Neuronal stem cell (in vitro differentiated cells): ENCODE data around the gene AP1S3.

ENCODE experiments used
- DNase-seq: peaks from one replicate; pipeline ENCODE4 v3.0.0-alpha.2; 2013; ENCODE audit warnings: low spot score
- H2AFZ ChIP-seq: one replicate; pipeline ENCODE4 v1.6.1; 2013; ENCODE audit warnings: mild to moderate bottlenecking, low read length, inconsistent platforms
- H2AK5ac ChIP-seq: 2 replicates; pipeline ENCODE4 v1.6.1; 2013; ENCODE audit warnings: low read depth, mild to moderate bottlenecking, inconsistent platforms, low read length, moderate library complexity, mixed read lengths
- H2BK120ac ChIP-seq: 2 replicates; pipeline ENCODE4 v1.6.1; 2013; ENCODE audit warnings: low read depth, mild to moderate bottlenecking, inconsistent platforms, low read length, moderate library complexity, mixed read lengths
- H2BK12ac ChIP-seq: one replicate; pipeline ENCODE4 v1.6.1; 2013; ENCODE audit warnings: low read length, inconsistent platforms
- H2BK15ac ChIP-seq: 2 replicates; pipeline ENCODE4 v1.6.1; 2013; ENCODE audit warnings: mild to moderate bottlenecking, low read length, inconsistent platforms, mixed read lengths
- H2BK5ac ChIP-seq: one replicate; pipeline ENCODE4 v1.6.1; 2013; ENCODE audit warnings: inconsistent platforms, mild to moderate bottlenecking, low read length, moderate library complexity
- H3K14ac ChIP-seq: one replicate; pipeline ENCODE4 v1.6.1; 2013; ENCODE audit warnings: low read length, inconsistent platforms
- H3K18ac ChIP-seq: 2 replicates; pipeline ENCODE4 v1.6.1; 2013; ENCODE audit warnings: low read length, inconsistent platforms
- H3K23ac ChIP-seq: 2 replicates; pipeline ENCODE4 v1.6.1; 2013; ENCODE audit warnings: low read depth, mild to moderate bottlenecking, mixed read lengths, low read length, inconsistent platforms; ENCODE audit not compliant: poor library complexity
- H3K27ac ChIP-seq: replicated peaks from 3 replicates; pipeline ENCODE4 v1.5.1; 2013; ENCODE audit warnings: low read length, inconsistent platforms
- H3K27me3 ChIP-seq, 3 experiments: 2 replicates each; pipeline ENCODE4 v1.6.1; 2013; ENCODE audit warnings: low read length in 3 of 3, mild to moderate bottlenecking in 2 of 3, inconsistent platforms in 1 of 3, low read depth in 1 of 3, mixed read lengths in 1 of 3, moderate library complexity in 1 of 3; ENCODE audit not compliant: control insufficient read depth in 3 of 3, insufficient read depth in 3 of 3
- H3K36me3 ChIP-seq, 2 donors: replicated peaks in 1 of 2; 2 replicates each; pipeline ENCODE4 v1.6.1; 2013; ENCODE audit warnings: low read length in 2 of 2; ENCODE audit not compliant: control insufficient read depth in 2 of 2, insufficient read depth in 2 of 2
- H3K4ac ChIP-seq: 2 replicates; pipeline ENCODE4 v1.6.1; 2013; ENCODE audit warnings: inconsistent platforms, mild to moderate bottlenecking, low read length, moderate library complexity
- H3K4me1 ChIP-seq, 2 donors: 1 replicate in 1 of 2; 2 replicates in 1 of 2; pipeline ENCODE4 v1.6.1; 2013; ENCODE audit warnings: low read length in 2 of 2, low read depth in 1 of 2; ENCODE audit not compliant: control insufficient read depth in 2 of 2, insufficient read depth in 1 of 2
- H3K4me2 ChIP-seq: one replicate; pipeline ENCODE4 v1.6.1; 2013; ENCODE audit warnings: mild to moderate bottlenecking, low read length, inconsistent platforms; ENCODE audit not compliant: insufficient read depth, poor library complexity, severe bottlenecking
- H3K4me3 ChIP-seq, 2 donors: 2 replicates each; pipeline ENCODE4 v1.5.1; 2013; ENCODE audit warnings: low read length in 2 of 2, mild to moderate bottlenecking in 2 of 2, inconsistent platforms in 1 of 2, moderate library complexity in 1 of 2
- H3K79me1 ChIP-seq: one replicate; pipeline ENCODE4 v1.6.1; 2013; ENCODE audit warnings: low read depth, mild to moderate bottlenecking, inconsistent platforms, low read length, moderate library complexity
- H3K9ac ChIP-seq: one replicate; pipeline ENCODE4 v1.6.1; 2013; ENCODE audit warnings: mild to moderate bottlenecking, low read depth, low read length, inconsistent platforms; ENCODE audit not compliant: poor library complexity
- H3K9me3 ChIP-seq, 2 donors: replicated peaks in 1 of 2; 2 replicates each; pipeline versions ENCODE3 to v1.6.1; 2013; ENCODE audit warnings: low read length in 2 of 2, mild to moderate bottlenecking in 2 of 2, inconsistent platforms in 1 of 2, low read depth in 1 of 2, mixed read lengths in 1 of 2, moderate library complexity in 1 of 2; ENCODE audit not compliant: control insufficient read depth in 2 of 2, insufficient read depth in 1 of 2
- H4K8ac ChIP-seq: one replicate; pipeline ENCODE4 v1.6.1; 2013; ENCODE audit warnings: low read depth, mild to moderate bottlenecking, inconsistent platforms, low read length, moderate library complexity
- H4K91ac ChIP-seq: one replicate; pipeline ENCODE4 v1.6.1; 2013; ENCODE audit warnings: low read length, low read depth, mild to moderate bottlenecking, inconsistent platforms; ENCODE audit not compliant: poor library complexity
- WGBS, 2 donors: extraction: QIAGEN DNeasy Blood & Tissue Kit; methylation state at CpG; one replicate each; pipeline ENCODE4 v1.1.7; 2013; ENCODE audit warnings: missing lambda C conversion rate in 2 of 2, mixed read lengths in 1 of 2; ENCODE audit not compliant: insufficient read length in 2 of 2, insufficient replicate concordance in 1 of 2; ENCODE audit errors: extremely low coverage in 2 of 2; 5-methylcytosine and 5-hydroxymethylcytosine counted together

AP1S3 gene

DNA sequence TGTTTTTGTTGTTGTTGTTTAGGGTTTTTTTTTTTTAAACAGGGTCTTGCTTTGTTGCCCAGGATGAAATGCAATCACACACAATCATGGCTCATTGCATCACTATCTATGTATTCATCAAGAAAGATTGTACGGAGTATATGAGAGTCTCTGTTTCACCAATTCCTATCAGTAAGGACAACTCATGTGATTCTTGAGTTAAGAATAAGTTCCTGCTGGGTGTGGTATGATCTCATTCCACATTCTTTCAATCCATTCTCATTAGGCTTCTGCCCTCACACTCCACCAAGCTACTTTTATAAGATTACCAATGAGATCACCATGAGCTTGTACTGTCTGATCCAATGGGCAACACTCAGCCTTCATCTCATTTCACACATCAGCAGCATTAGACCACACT lies 9.1 kb upstream of the AP1S3 start:
- Histone ChIP-seq H2BK120ac (no peak overlapping the region), H2AFZ (no peak overlapping the region), H3K4ac (no peak overlapping the region), H3K9me3 (peaks cover 0 to 11% of the 10 kb centered on the region in 2 donors), H3K23ac (no peak overlapping the region), H3K4me1 (no peaks in the 10 kb centered on the region), H2BK15ac (no peak overlapping the region), H2BK12ac (no peak overlapping the region), H4K91ac (no peak overlapping the region), H3K4me3 (no peak overlapping the region), H2AK5ac (no peak overlapping the region), H3K27me3 (no peaks in the 10 kb centered on the region), H2BK5ac (no peak overlapping the region), H4K8ac (no peak overlapping the region), H3K4me2 (no peak overlapping the region), H3K27ac (no peak overlapping the region), H3K14ac (no peak overlapping the region), H3K18ac (no peak overlapping the region), H3K9ac (no peak overlapping the region), H3K79me1 (no peaks in the 10 kb centered on the region), H3K36me3 (no peaks in the 10 kb centered on the region)
- WGBS, 2 donors = no CpG with 5 or more reads among the region's 1 CpG
- no peak for DNase-seq

DNA sequence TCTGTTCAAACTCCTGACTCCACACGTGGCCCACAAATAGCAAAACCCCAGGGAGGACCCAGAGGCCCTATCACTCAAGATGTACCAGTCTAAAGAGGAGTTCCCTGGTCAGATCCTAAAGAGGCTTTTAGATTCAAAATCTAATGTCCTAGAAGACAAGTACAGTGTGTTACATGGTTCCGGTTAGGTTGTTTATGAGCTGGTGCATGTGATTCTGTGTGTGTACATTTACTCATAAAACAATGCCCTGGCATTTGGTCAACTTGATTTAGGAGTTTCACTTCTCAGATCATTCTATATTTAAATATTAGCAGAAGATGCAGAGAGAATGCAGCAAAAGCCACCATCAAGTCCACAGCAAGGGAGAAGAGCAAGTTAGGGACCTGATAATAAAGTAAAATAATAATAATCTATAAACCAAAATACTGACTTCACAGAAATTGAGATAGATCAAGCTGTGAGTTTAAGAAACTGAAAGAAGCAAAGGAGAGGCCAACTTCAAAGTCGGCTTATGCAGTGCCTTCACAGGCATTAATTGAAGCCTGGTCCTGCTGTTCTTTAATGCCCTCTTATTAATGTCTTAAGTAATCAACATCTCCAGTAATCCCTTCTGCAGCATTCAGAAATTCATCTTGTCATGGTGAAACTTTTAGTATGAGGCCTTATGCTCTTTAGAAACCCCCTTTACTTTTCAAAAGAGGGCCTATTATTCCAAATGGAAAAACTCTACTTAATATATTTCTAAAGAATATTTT lies 4.2 kb upstream of the AP1S3 start:
- H3K4me1 ChIP-seq = peaks cover 0 to 2% of the 10 kb centered on the region in 2 donors
- no peaks in the 10 kb centered on the region for H3K36me3 ChIP-seq
- no peak overlapping the region for H3K4me3 ChIP-seq
- H3K4me2 ChIP-seq = no peak overlapping the region
- H2BK15ac ChIP-seq = no peak overlapping the region
- no peak overlapping the region for H3K23ac ChIP-seq
- no peak overlapping the region for H4K91ac ChIP-seq
- H2BK120ac ChIP-seq = no peak overlapping the region
- H3K9ac ChIP-seq = no peak overlapping the region
- no peak overlapping the region for H2AFZ ChIP-seq
- H4K8ac ChIP-seq = no peak overlapping the region
- H3K79me1 ChIP-seq = no peaks in the 10 kb centered on the region
- H3K27me3 ChIP-seq = peaks cover 0 to 5% (median 2%) of the 10 kb centered on the region in 3 experiments
- H2BK5ac ChIP-seq = no peak overlapping the region
- H3K9me3 ChIP-seq = no peaks in the 10 kb centered on the region
- H3K4ac ChIP-seq = no peak overlapping the region
- H2AK5ac ChIP-seq = no peak overlapping the region
- no peak for DNase-seq
- H3K27ac ChIP-seq = no peak overlapping the region
- no CpG with 5 or more reads among the region's 3 CpGs for WGBS, 2 donors
- no peak overlapping the region for H3K14ac ChIP-seq
- no peak overlapping the region for H2BK12ac ChIP-seq
- no peak overlapping the region for H3K18ac ChIP-seq

DNA sequence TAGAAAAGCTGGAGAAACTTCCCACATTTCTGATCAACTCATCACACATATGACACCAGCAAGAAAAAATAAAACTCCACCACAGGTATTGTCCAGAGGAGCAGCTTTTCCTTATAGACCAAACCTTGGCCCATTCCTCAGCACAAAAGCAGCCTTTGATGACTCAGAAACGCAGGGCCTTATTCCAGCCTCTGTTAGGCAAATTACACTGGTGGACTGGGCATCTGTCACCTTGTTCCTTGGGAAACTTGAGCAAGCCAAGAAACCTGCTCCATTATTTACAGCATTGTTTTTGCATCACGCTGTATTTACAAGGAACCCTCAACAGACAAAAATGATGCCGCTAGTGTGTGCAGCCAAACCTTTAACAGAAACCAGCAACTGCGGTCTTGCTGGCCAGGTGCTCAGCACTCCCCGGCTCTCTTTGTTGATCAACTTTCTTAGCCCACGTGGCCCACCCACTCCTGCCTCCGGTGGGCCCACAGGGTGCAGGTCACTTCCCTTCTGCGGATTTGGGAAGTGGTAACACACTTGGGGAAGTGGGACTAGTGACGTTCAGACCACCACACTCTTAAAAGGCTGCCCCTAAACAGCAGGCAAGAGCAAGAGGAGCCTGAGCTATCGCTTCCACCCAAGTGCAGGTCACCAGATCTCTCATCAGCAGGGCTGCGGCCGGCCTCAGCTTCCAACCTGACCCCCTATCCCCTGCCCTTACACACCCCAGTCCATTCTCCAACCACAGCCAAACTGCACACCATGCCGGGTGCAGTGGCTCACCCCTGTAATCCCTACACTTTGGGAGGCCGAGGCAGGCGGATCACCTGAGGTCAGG lies 1.5 kb downstream of the AP1S3 start:
- Histone ChIP-seq H3K18ac (no peak overlapping the region), H2BK5ac (no peak overlapping the region), H3K27ac (no peak overlapping the region), H3K23ac (peak overlapping the region; percentile 55), H3K27me3 (peaks cover 0 to 12% (median 12%) of the 10 kb centered on the region in 3 experiments), H3K4ac (no peak overlapping the region), H3K4me3 (peak overlapping the region in 1 of 2 donors; percentile 57), H2BK12ac (no peak overlapping the region), H2BK120ac (no peak overlapping the region), H3K4me2 (no peak overlapping the region), H3K9ac (no peak overlapping the region), H2AK5ac (peak overlapping the region; percentile 96), H2BK15ac (no peak overlapping the region), H3K4me1 (peaks cover 4 to 7% of the 10 kb centered on the region in 2 donors), H3K36me3 (no peaks in the 10 kb centered on the region), H2AFZ (no peak overlapping the region), H3K14ac (peak overlapping the region; percentile 21), H3K79me1 (no peaks in the 10 kb centered on the region), H4K8ac (no peak overlapping the region), H4K91ac (no peak overlapping the region), H3K9me3 (no peaks in the 10 kb centered on the region)
- no CpG with 5 or more reads among the region's 15 CpGs for WGBS, 2 donors
- no peak for DNase-seq

DNA sequence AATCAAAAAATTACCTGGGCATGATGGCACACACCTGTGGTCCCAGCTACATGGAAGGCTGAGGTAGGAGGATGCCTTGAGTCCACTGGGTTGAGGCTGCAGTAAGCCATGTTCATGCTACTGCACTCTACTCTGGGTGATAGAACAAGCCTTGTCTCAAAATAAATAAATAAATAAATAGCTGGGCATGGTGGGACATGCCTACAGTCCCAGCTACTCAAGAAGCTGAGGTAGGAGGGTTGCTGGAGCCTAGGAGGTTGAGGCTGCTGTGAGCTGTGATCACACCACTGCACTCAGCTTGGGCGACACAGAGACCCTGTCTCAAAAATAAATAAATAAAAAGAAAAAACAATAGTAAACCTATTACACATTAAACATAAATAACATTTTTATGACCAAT lies 3.0 kb downstream of the AP1S3 start:
- no peak overlapping the region for H3K23ac ChIP-seq
- no peaks in the 10 kb centered on the region for H3K79me1 ChIP-seq
- no peak overlapping the region for H2AFZ ChIP-seq
- H3K14ac ChIP-seq = no peak overlapping the region
- H2BK15ac ChIP-seq = no peak overlapping the region
- H3K18ac ChIP-seq = no peak overlapping the region
- H3K9ac ChIP-seq = no peak overlapping the region
- WGBS, 2 donors = no CpG with 5 or more reads among the region's 1 CpG
- no peak overlapping the region for H3K27ac ChIP-seq
- H2BK5ac ChIP-seq = no peak overlapping the region
- H3K4ac ChIP-seq = no peak overlapping the region
- H3K4me3 ChIP-seq = no peak overlapping the region
- no peak overlapping the region for H4K91ac ChIP-seq
- no peak overlapping the region for H4K8ac ChIP-seq
- H2BK12ac ChIP-seq = no peak overlapping the region
- no peak overlapping the region for H3K4me2 ChIP-seq
- H2BK120ac ChIP-seq = no peak overlapping the region
- peaks cover 4 to 7% of the 10 kb centered on the region in 2 donors for H3K4me1 ChIP-seq
- H2AK5ac ChIP-seq = no peak overlapping the region
- peaks cover 0 to 12% (median 12%) of the 10 kb centered on the region in 3 experiments for H3K27me3 ChIP-seq
- H3K9me3 ChIP-seq = no peaks in the 10 kb centered on the region
- DNase-seq = no peak
- no peaks in the 10 kb centered on the region for H3K36me3 ChIP-seq
